H4 (cell line): ENCODE results near the gene PLA2G2D. TPM values are rescaled to one million over a fixed set of nuclear protein-coding genes. Genes with fewer than 3 reads are reported as not detected.

Source experiments
- DNase-seq: peaks from one replicate; pipeline ENCODE4 v3.0.0-alpha.2; 2015; ENCODE audit warnings: low spot score
- total RNA-seq: library from RNA; depleted of rRNA; stranded (reverse); fragments of >200 nt; shearing (Covaris generic); gene quantifications from 2 replicates; pipeline ENCODE4 v1.2.3, GENCODE V29; 2014; rRNA removed

The PLA2G2D gene
- total RNA-seq, 1 experiment from 2014 or later: not detected

- DNase-seq: no peak
These were observed 50.6 kb downstream of the PLA2G2D start for GRCh38 chr1:20068722-20069121.

- no peak for DNase-seq
These were observed 55.5 kb downstream of the PLA2G2D start for GRCh38 chr1:20063861-20064292.

Other genes with a start within 250 kb of the PLA2G2D start
- gene OTUD3, start 237.1 kb downstream of the PLA2G2D start, total RNA-seq: 0.58 and 1.6 TPM in 2 replicates
- not detected in 2 replicates for gene PLA2G2E, start 195.9 kb downstream of the PLA2G2D start, total RNA-seq
- gene PLA2G2A, start 139.9 kb downstream of the PLA2G2D start, total RNA-seq: not detected in 2 replicates
- gene PLA2G5, start 49.3 kb downstream of the PLA2G2D start, total RNA-seq: not detected in 2 replicates
- gene PLA2G2F, start 19.8 kb upstream of the PLA2G2D start, total RNA-seq: not detected in 2 replicates
- not detected in 2 replicates for gene UBXN10, start 66.6 kb upstream of the PLA2G2D start, total RNA-seq
- gene PLA2G2C, start 67.0 kb upstream of the PLA2G2D start, total RNA-seq: not detected in 2 replicates
- not detected in 2 replicates for gene VWA5B1, start 171.3 kb upstream of the PLA2G2D start, total RNA-seq